ENCODE results near the gene ANO4.

GRCh38 chr12:100864366-100864765 lies 69.8 kb downstream of the ANO4 start:
- no peak for TF ChIP-seq CTCF (tag by site-specific recombination; IDR thresholded peaks at IDR 0.05)
- TF ChIP-seq ZBTB1 (tag by site-specific recombination; IDR thresholded peaks at IDR 0.05) = no peak
- no peak for TF ChIP-seq ZNF501 (tag by site-specific recombination; IDR thresholded peaks at IDR 0.05)
- TF ChIP-seq PRDM1 (tag by site-specific recombination; IDR thresholded peaks at IDR 0.05) = no peak
- TF ChIP-seq REST (tag by site-specific recombination; IDR thresholded peaks at IDR 0.05) = no peak
- TF ChIP-seq ZEB2 (tag by site-specific recombination; IDR thresholded peaks at IDR 0.05) = no peak
- TF ChIP-seq ZNF335 (tag by site-specific recombination; conservative IDR thresholded peaks at IDR 0.05) = no peak
- no peak for TF ChIP-seq ZNF707 (tag by site-specific recombination; IDR thresholded peaks at IDR 0.05)
- TF ChIP-seq ZNF561 (tag by site-specific recombination; IDR thresholded peaks at IDR 0.05; ENCODE audit: borderline replicate concordance) = no peak
- no peak for TF ChIP-seq ZNF549 (tag by site-specific recombination; IDR thresholded peaks at IDR 0.05)
- TF ChIP-seq ZBTB8A (tag by site-specific recombination; IDR thresholded peaks at IDR 0.05) = no peak
- no peak for TF ChIP-seq ZNF274 (IDR thresholded peaks at IDR 0.05; ENCODE audit: low read length)
- TF ChIP-seq ZNF274 (tag by site-specific recombination; IDR thresholded peaks at IDR 0.05; ENCODE audit: borderline replicate concordance) = no peak
- no peak for TF ChIP-seq ZNF785 (tag by site-specific recombination; IDR thresholded peaks at IDR 0.05)
- TF ChIP-seq ZNF792 (tag by site-specific recombination; IDR thresholded peaks at IDR 0.05) = no peak

Measured in HEK293 (cell line).